AG04450 (cell line): ENCODE measurements around the gene APOL1. TPM values are rescaled to one million over a fixed set of nuclear protein-coding genes. Genes with fewer than 3 reads are reported as not detected.

Experiments
- CTCF ChIA-PET: fragments of 300-600, 350-600 bp; formaldehyde crosslinking; extraction: SDS; loops from one replicate; lab custom pipeline; 2022; ENCODE audit warnings: antibody characterized with exemption, inconsistent platforms; lab: Charles Lee
- POLR2A ChIA-PET: fragments of 350-600 bp; formaldehyde crosslinking; extraction: SDS; loops from one replicate; lab custom pipeline; 2021; ENCODE audit warnings: antibody characterized with exemption, inconsistent platforms; lab: Yijun Ruan, JAX
- DNase-seq: peaks from one replicate; pipeline ENCODE4 v3.0.0-alpha.2; 2011; ENCODE audit warnings: low read depth, low spot score
- H3K27ac ChIP-seq: one replicate; pipeline ENCODE4 v1.5.1; 2012; ENCODE audit warnings: low read depth, low read length, control low read depth
- H3K27me3 ChIP-seq: one replicate; pipeline ENCODE4 v1.6.0; 2012; ENCODE audit warnings: low read length; ENCODE audit not compliant: control insufficient read depth, insufficient read depth
- H3K4me3 ChIP-seq: 2 replicates; pipeline ENCODE4 v1.5.1; 2011; ENCODE audit warnings: mild to moderate bottlenecking, low read depth, low read length, control low read depth
- H3K9me3 ChIP-seq: 2 replicates; pipeline ENCODE4 v1.5.1; 2012; ENCODE audit warnings: low read length; ENCODE audit not compliant: control insufficient read depth, insufficient read depth
- CTCF ChIP-seq: IDR thresholded peaks from 2 replicates; pipeline ENCODE4 v1.5.1; 2011; ENCODE audit warnings: low read depth, low read length, control low read depth, inconsistent platforms
- polyA plus RNA-seq: library from polyadenylated mRNA; depleted of rRNA; stranded (reverse); fragments of >200 nt; gene quantifications from 2 replicates; pipeline ENCODE4 v1.2.3, GENCODE V29; 2011; rRNA removed
- small RNA-seq: library from RNA; depleted of rRNA; stranded (forward); fragments of <200 nt; gene quantifications from one replicate; pipeline ENCODE3, GENCODE V24; 2012; ENCODE audit warnings: low read depth; ENCODE audit not compliant: insufficient read length

The APOL1 gene
- polyA plus RNA-seq, 1 experiment = 3.8 TPM

GRCh38 chr22:36308880-36309279, 55.9 kb downstream of the APOL1 start:
- DNase-seq = no peak
- no peak overlapping the region for H3K4me3 ChIP-seq
- H3K27ac ChIP-seq = peak overlapping the region; percentile 31
- no peaks in the 10 kb centered on the region; the same call in 1 of the 2 replicates for H3K9me3 ChIP-seq
- ChIA-PET POLR2A (no interaction called here), CTCF (no interaction called here)
- no peaks in the 10 kb centered on the region for H3K27me3 ChIP-seq
- no peak for TF ChIP-seq CTCF

GRCh38 chr22:36311386-36312085, 58.6 kb downstream of the APOL1 start:
- ChIA-PET CTCF (interaction anchor here (0.6 to 1.8 kb wide), 2 partner anchors 10 to 159 kb away, joined by 3 to 10 read pairs; no protein-coding TSS in a partner anchor), POLR2A (interaction anchor here (0.6 to 2.3 kb wide), 4 partner anchors 10 to 129 kb away, joined by 3 to 9 read pairs (median 5); no protein-coding TSS in a partner anchor)
- Histone ChIP-seq H3K4me3 (no peak overlapping the region), H3K27ac (peak overlapping the region; percentile 21), H3K27me3 (no peaks in the 10 kb centered on the region), H3K9me3 (no peaks in the 10 kb centered on the region)
- TF ChIP-seq CTCF = no peak
- no peak for DNase-seq

- CTCF ChIA-PET = interaction anchor here (1.0 to 1.9 kb wide), 3 partner anchors 14 to 171 kb away, joined by 4 to 9 read pairs (median 5); no protein-coding TSS in a partner anchor
- Histone ChIP-seq H3K4me3 (no peak overlapping the region), H3K27me3 (no peaks in the 10 kb centered on the region), H3K27ac (peak overlapping the region; percentile 31), H3K9me3 (no peaks in the 10 kb centered on the region)
- TF ChIP-seq CTCF = no peak
- no peak for DNase-seq
- POLR2A ChIA-PET = interaction anchor here (0.6 to 0.9 kb wide), 2 partner anchors 9 to 105 kb away, joined by 3 to 5 read pairs; no protein-coding TSS in a partner anchor
Observed at GRCh38 chr22:36315325-36315724, 62.4 kb downstream of the APOL1 start.

- ChIA-PET POLR2A (interaction anchor here (0.6 kb wide), 1 partner anchor 28 kb away, joined by 5 read pairs; no protein-coding TSS in a partner anchor), CTCF (interaction anchor here (0.7 kb wide), 1 partner anchor 74 kb away, joined by 5 read pairs; no protein-coding TSS in a partner anchor)
- TF ChIP-seq CTCF = no peak
- Histone ChIP-seq H3K9me3 (no peaks in the 10 kb centered on the region), H3K27ac (no peak overlapping the region), H3K27me3 (no peaks in the 10 kb centered on the region), H3K4me3 (no peak overlapping the region)
- DNase-seq = no peak
Observed at GRCh38 chr22:36316419-36316818, 63.5 kb downstream of the APOL1 start.

Small RNA genes lying within 50 kb of the gene (small RNA-seq; reads per million reads assigned to genes)
- not detected for gene MIR6819

Other genes with a start within 250 kb of the APOL1 start
- 253 and 288 TPM in 2 replicates for gene RBFOX2, start 224.3 kb upstream of the APOL1 start, polyA plus RNA-seq
- 3.7 and 4.2 TPM in 2 replicates for gene APOL3, start 92.4 kb upstream of the APOL1 start, polyA plus RNA-seq
- 0.21 TPM in 2 replicates for gene APOL4, start 51.3 kb upstream of the APOL1 start, polyA plus RNA-seq
- 18.8 and 19.7 TPM in 2 replicates for gene APOL2, start 13.6 kb upstream of the APOL1 start, polyA plus RNA-seq
- 338 and 432 TPM in 2 replicates for gene MYH9, start 134.8 kb downstream of the APOL1 start, polyA plus RNA-seq
- gene TXN2, start 228.5 kb downstream of the APOL1 start, polyA plus RNA-seq = 157 and 168 TPM in 2 replicates